Fibroblast of the aortic adventitia (primary cell): ENCODE data around the gene GATA5. TPM values are rescaled to one million over a fixed set of nuclear protein-coding genes. Genes with fewer than 3 reads are reported as not detected.

Source experiments
- DNase-seq: peaks from one replicate; pipeline ENCODE4 v3.0.0-alpha.2; 2010; ENCODE audit warnings: low read depth
- H3K4me3 ChIP-seq: 2 replicates; pipeline ENCODE4 v1.5.1; 2011; ENCODE audit warnings: low read depth, mild to moderate bottlenecking, control low read depth, low read length, moderate library complexity
- total RNA-seq: library from RNA; depleted of rRNA; stranded (reverse); fragments of >200 nt; gene quantifications from 2 replicates; pipeline ENCODE4 v1.2.3, GENCODE V29; 2012; ENCODE audit warnings: low replicate concordance
- TF ChIP-seq, protein P1 (sequence below): IDR thresholded peaks from 2 replicates; pipeline ENCODE4 v1.5.1; 2011; ENCODE audit warnings: mild to moderate bottlenecking, low read length, control low read depth, inconsistent platforms; ENCODE audit not compliant: insufficient read depth

Gene GATA5
- total RNA-seq, 1 donor: not detected

- DNase-seq: no peak
- H3K4me3 ChIP-seq: no peak overlapping the region
- TF ChIP-seq, protein P1, sequence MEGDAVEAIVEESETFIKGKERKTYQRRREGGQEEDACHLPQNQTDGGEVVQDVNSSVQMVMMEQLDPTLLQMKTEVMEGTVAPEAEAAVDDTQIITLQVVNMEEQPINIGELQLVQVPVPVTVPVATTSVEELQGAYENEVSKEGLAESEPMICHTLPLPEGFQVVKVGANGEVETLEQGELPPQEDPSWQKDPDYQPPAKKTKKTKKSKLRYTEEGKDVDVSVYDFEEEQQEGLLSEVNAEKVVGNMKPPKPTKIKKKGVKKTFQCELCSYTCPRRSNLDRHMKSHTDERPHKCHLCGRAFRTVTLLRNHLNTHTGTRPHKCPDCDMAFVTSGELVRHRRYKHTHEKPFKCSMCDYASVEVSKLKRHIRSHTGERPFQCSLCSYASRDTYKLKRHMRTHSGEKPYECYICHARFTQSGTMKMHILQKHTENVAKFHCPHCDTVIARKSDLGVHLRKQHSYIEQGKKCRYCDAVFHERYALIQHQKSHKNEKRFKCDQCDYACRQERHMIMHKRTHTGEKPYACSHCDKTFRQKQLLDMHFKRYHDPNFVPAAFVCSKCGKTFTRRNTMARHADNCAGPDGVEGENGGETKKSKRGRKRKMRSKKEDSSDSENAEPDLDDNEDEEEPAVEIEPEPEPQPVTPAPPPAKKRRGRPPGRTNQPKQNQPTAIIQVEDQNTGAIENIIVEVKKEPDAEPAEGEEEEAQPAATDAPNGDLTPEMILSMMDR: no peak
Measured at GRCh38 chr20:62462976-62463592, 12.7 kb downstream of the GATA5 start.

DNA sequence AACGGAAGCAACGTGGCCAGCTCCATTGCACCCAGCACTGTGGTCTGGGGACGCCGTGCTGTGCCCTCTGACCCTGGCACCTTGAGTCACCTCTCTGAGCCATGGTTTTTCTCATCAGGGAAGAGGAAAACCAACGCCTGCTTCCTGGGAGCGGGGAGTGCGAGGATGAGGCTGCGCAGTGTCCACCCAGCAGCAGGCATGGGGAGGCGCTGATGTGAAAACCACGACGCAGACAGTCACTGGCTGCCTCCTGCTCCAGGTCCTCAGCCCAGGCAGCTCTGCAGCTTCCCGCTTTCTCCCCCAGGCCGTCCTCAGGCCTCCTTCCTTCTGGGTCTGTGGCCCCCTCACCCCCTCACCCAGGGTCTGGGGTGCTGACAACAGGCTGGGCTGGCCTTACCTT is 14.0 kb downstream of the GATA5 start:
- TF ChIP-seq, protein P1: no peak

GRCh38 chr20:62461157-62461556 is 14.6 kb downstream of the GATA5 start:
- H3K4me3 ChIP-seq: no peak overlapping the region
- TF ChIP-seq, protein P1: no peak
- no peak for DNase-seq

More for the DNA sequence above, 14.0 kb downstream of the GATA5 start:
- DNase-seq: no peak
- no peak overlapping the region for H3K4me3 ChIP-seq

DNA sequence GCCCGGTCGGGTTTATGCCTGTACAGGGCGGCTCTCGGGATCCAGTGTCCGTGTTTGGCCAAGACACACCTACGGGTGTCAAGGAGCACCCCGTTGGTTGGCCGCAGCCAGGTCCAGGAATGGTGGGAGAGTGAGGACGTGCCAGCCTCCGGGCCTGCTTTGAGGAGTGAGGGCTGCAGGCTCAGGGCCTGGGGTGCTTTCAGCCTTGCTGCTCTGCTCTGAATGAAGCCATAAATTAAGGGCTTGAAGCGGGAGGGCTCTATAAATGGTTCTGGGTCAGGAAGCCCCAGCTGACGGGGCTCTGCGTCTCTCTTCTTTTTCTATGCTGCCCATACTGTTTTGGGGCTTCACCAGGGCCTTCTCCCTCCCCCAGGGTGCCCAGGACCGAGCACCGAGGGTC is 15.1 kb downstream of the GATA5 start:
- DNase-seq: no peak
- H3K4me3 ChIP-seq: no peak overlapping the region
- TF ChIP-seq, protein P1: no peak

GRCh38 chr20:62459488-62459887 is 16.3 kb downstream of the GATA5 start:
- TF ChIP-seq, protein P1: no peak
- no peak for DNase-seq
- no peak overlapping the region for H3K4me3 ChIP-seq

GRCh38 chr20:62458275-62459251 is 17.2 kb downstream of the GATA5 start:
- H3K4me3 ChIP-seq: no peak overlapping the region
- TF ChIP-seq, protein P1: no peak
- no peak for DNase-seq
